IPS-18a (cell line): Measurements from ENCODE around the gene UBE2K.
"Not testable (repeated sequence)": the region's sequence is repeated elsewhere in the genome, so short reads cannot be mapped to it uniquely, and the experiment has no call there.

Experiments used
- H3K27ac ChIP-seq: one replicate; pipeline ENCODE4 v1.5.1; 2013; ENCODE audit warnings: low read length
- H3K27me3 ChIP-seq: one replicate; pipeline ENCODE4 v1.6.1; 2013; ENCODE audit warnings: mild to moderate bottlenecking, low read length; ENCODE audit not compliant: control insufficient read depth, insufficient read depth
- H3K36me3 ChIP-seq: one replicate; pipeline ENCODE4 v1.6.1; 2013; ENCODE audit warnings: low read depth, low read length; ENCODE audit not compliant: control insufficient read depth
- H3K4me1 ChIP-seq: one replicate; pipeline ENCODE4 v1.6.1; 2013; ENCODE audit warnings: low read depth, low read length; ENCODE audit not compliant: control insufficient read depth
- H3K4me3 ChIP-seq: one replicate; pipeline ENCODE4 v1.5.1; 2013; ENCODE audit warnings: low read length
- H3K9ac ChIP-seq: one replicate; pipeline ENCODE4 v1.6.1; 2013; ENCODE audit warnings: mild to moderate bottlenecking, low read length, moderate library complexity
- H3K9me3 ChIP-seq: one replicate; pipeline ENCODE4 v1.6.1; 2013; ENCODE audit warnings: low read depth, low read length; ENCODE audit not compliant: control insufficient read depth

UBE2K gene

DNA sequence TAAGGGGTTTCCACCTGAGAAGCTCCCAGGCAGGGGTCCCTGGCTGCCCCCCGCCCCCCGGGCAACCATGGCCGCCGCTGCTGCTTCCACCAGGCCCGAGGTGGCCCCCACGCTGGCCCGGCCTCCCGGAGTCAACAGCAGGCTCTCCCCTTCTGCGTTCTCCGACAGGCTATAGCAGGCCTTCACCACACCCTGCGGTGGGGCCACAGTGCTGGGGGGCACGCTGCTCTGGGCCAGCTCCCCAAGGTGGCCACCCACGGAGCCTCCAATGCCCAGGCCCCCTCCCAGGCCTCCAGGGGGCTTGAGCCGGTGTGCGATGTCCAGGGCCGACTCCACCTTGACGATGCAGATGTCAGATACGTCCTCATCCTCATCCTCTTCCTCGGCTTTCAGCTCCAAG lies 72.5 kb downstream of the UBE2K start:
- Histone ChIP-seq H3K36me3 (peaks cover 24% of the 10 kb centered on the region), H3K27ac (no peak overlapping the region), H3K4me3 (no peak overlapping the region), H3K9ac (no peak overlapping the region), H3K4me1 (no peaks in the 10 kb centered on the region), H3K9me3 (no peaks in the 10 kb centered on the region), H3K27me3 (no peaks in the 10 kb centered on the region)

DNA sequence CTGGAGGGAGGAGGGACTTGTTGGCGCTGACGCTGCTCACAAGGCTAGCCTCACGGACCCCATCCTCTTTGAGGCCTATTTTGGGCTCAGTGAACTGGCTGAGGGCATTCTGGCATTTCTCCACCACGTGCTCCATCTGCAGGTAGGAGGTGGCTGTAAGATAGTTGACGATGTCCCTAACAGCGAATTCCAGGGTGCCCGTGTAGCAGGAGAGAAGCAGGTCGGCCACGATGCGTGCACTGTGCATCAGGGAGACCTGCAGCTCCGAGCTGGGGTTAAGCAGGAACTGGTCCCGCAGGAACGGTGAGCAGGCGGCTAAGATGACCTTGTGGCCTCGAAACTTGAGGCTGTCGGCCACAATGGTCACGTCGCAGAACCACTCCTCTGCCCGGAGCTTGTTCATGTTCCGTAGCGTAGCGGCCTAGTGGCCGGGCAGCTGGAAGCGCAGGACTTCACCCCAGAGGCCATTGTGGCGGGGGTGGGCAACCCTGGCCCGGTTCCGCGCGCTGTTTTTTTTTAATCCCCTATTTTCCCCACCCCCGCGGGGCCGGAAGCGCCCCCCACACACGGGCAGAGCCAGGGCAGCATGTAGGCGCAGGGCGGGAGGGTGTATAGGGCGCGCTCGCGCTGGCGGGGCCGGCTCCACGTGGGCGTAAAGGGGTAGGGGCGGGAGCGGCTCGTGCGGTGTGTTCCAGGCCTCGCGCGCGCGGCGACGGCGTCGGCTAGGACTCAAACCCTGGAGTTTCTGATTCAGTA lies 73.2 kb downstream of the UBE2K start:
- H3K36me3 ChIP-seq: peaks cover 27% of the 10 kb centered on the region
- no peaks in the 10 kb centered on the region for H3K4me1 ChIP-seq

DNA sequence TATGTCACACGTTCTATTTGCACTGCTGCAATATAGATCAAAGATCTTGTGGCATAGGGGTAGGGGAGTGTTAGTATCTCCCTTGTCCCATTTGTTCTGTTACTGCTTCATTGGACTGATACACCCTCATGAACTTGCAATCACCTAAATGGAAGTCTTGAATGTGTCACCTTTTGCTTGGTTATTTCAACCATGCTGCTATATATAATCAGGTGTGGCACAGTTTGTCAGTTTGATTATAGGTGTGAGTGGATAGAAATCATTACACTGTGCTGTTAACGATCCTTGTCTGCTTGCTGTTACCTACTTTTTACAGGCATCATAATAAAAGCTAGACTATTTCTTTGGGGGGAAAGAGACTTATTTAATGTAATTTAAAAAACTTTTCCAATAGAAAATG lies 84.1 kb downstream of the UBE2K start:
- not testable (repeated sequence) for H3K27me3 ChIP-seq, H3K9me3 ChIP-seq, H3K4me1 ChIP-seq, H3K4me3 ChIP-seq, H3K27ac ChIP-seq, H3K9ac ChIP-seq
- peaks cover 29% of the 10 kb centered on the region for H3K36me3 ChIP-seq

More for the DNA sequence above, 73.2 kb downstream of the UBE2K start:
- no peaks in the 10 kb centered on the region for H3K9me3 ChIP-seq
- no peak overlapping the region for H3K4me3 ChIP-seq
- no peaks in the 10 kb centered on the region for H3K27me3 ChIP-seq
- H3K9ac ChIP-seq: no peak overlapping the region
- no peak overlapping the region for H3K27ac ChIP-seq

DNA sequence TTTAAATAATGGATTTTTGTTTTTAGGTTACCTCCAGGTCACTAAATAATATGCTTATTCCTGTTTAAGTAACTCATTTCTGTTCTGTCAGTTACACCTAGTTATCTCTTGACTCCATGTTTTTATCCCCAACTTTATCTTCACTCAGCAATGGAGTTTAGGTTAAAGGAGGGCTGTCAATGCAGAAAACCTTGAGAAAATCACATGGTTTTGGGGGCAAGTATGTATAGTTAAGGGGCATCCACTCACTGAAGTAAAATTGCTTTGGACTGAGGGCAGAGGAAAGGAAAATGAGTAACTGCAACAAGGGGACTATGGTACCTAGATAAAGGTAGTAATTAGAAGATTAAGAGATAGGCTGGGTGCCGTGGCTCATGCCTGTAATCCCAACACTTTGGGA lies 87.1 kb downstream of the UBE2K start:
- no peaks in the 10 kb centered on the region for H3K27me3 ChIP-seq
- H3K9ac ChIP-seq: no peak overlapping the region
- H3K4me1 ChIP-seq: no peaks in the 10 kb centered on the region
- no peak overlapping the region for H3K27ac ChIP-seq
- H3K4me3 ChIP-seq: no peak overlapping the region
- H3K36me3 ChIP-seq: peaks cover 3% of the 10 kb centered on the region
- no peaks in the 10 kb centered on the region for H3K9me3 ChIP-seq

DNA sequence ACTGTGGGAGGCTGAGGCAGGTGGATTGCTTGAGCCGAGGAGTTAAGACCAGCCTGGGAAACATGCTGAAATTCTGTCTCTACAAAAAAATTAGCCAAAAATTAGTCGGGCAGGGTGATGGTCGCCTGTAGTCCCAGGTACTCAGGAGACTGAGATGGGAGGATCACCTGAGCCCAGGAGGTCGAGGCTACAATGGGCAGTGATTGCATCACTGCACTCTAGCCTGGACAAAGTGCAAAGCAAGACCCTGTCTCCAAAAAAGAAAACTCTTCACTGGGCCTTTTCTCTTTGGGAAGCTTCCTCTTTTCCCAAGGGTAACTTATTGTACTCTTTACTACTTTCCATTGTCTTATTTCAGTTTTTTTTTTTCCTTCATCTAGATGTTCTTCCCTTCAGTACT lies 88.9 kb downstream of the UBE2K start:
- H3K27ac ChIP-seq: no peak overlapping the region
- no peaks in the 10 kb centered on the region for H3K27me3 ChIP-seq
- H3K9ac ChIP-seq: no peak overlapping the region
- H3K9me3 ChIP-seq: no peaks in the 10 kb centered on the region
- no peaks in the 10 kb centered on the region for H3K4me1 ChIP-seq
- no peak overlapping the region for H3K4me3 ChIP-seq
- no peaks in the 10 kb centered on the region for H3K36me3 ChIP-seq

DNA sequence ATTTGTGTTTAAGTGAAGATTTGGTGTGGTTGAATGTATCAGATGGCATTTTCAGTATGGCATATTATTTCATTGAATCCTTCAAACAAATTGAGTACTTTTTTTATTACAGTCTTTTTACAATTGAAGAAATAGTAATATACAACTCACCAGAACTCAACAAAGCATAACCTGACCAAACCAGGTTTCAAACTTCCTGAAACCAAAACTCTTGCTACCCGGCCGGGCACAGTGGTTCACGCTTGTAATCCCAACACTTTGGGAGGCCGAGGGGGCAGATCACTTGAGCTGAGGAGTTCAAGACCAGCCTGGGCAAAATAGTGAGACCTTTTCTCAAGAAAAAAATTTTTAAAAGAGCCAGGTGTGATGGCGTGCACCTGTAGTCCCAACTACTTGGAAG lies 94.2 kb downstream of the UBE2K start:
- H3K9me3 ChIP-seq: no peaks in the 10 kb centered on the region
- H3K4me3 ChIP-seq: no peak overlapping the region
- H3K27me3 ChIP-seq: no peaks in the 10 kb centered on the region
- no peak overlapping the region for H3K9ac ChIP-seq
- H3K4me1 ChIP-seq: no peaks in the 10 kb centered on the region
- no peak overlapping the region for H3K27ac ChIP-seq
- H3K36me3 ChIP-seq: no peaks in the 10 kb centered on the region

DNA sequence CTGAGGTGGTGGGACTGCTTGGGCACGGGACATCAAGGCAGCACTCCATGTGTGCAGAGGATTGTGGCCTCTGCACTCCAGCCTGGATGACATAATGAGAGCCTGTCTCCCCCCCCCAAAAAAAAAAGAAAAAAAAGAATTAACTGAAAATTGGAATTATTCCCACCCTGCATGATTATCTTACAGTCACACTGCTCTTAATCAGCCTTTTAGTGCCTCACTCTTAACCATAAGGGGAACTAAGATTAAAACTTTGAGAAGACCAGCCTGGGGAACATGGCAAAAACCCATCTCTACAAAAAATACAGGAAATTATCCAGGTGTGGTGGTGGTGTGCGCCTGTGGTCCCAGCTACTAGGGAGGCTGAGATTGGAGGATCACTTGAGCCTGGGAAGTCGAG lies 94.6 kb downstream of the UBE2K start:
- Histone ChIP-seq H3K4me3 (no peak overlapping the region), H3K9ac (no peak overlapping the region), H3K9me3 (no peaks in the 10 kb centered on the region), H3K27ac (no peak overlapping the region), H3K4me1 (no peaks in the 10 kb centered on the region), H3K36me3 (no peaks in the 10 kb centered on the region), H3K27me3 (no peaks in the 10 kb centered on the region)

DNA sequence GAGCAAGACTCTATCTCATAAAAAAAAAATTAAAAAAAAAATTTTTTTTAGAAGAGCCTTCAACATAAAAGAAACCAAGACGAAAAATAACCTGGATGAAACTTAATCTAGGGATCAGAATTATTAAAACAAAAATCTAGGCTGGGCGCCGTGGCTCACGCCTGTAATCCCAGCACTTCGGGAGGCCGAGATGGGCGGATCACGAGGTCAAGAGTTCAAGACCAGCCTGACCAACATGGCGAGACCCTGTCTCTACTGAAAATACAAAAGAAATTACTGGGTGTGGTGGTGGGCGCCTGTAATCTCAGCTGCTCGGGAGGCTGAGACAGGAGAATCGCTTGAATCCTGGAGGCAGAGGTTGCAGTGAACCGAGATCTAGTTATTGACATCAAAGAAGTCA lies 95.0 kb downstream of the UBE2K start:
- H3K27me3 ChIP-seq, H3K9ac ChIP-seq, H3K27ac ChIP-seq, H3K9me3 ChIP-seq, H3K4me3 ChIP-seq, H3K36me3 ChIP-seq, H3K4me1 ChIP-seq: not testable (repeated sequence)

DNA sequence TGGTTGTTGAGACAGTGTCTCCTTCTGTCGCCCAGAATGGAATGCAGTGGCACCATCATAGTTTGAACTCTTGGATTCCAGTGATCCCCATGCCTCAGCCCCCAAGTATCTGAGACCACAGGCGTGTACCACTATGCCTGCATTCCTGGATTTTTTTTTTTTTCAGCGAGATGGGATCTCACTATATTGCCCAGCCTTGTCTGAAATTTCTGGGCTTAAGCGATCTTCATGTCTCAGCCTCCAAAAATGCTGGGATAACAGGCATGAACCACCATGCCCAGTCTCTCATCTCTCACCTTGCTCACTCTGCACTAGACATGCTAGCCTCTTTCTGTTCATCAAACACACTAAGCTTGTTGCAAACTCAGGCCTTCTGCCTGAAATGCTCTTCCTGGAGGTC lies 104.1 kb downstream of the UBE2K start:
- H3K9me3 ChIP-seq: no peaks in the 10 kb centered on the region
- no peak overlapping the region for H3K4me3 ChIP-seq
- no peak overlapping the region for H3K9ac ChIP-seq
- no peaks in the 10 kb centered on the region for H3K36me3 ChIP-seq
- no peaks in the 10 kb centered on the region for H3K27me3 ChIP-seq
- H3K27ac ChIP-seq: no peak overlapping the region
- H3K4me1 ChIP-seq: no peaks in the 10 kb centered on the region

DNA sequence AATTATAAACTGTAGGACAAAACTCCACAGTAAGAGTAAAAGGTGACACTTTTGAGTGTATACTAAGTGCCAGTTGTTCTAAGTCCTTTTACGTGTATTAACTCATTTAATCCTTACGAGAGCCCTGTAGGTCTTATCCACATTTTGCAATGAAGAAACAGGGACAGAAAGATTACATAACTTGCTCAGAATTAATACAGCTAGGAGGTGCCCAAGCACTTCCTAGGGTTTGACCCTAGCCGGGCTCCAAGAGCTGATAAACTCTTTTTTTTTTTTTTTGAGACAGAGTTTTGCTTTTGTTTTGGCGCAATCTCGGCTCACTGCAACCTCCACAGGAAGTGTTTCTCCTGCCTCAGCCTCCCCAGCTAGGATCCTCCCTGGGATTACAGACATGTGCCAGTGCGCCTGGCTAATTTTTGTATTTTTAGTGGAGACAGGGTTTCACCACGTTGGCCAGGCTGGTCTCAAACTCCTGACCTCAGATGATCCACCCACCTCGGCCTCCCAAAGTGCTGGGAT lies 110.4 kb downstream of the UBE2K start:
- Histone ChIP-seq H3K4me1 (no peaks in the 10 kb centered on the region), H3K4me3 (no peak overlapping the region), H3K9me3 (no peaks in the 10 kb centered on the region), H3K27ac (no peak overlapping the region), H3K27me3 (no peaks in the 10 kb centered on the region), H3K36me3 (no peaks in the 10 kb centered on the region), H3K9ac (no peak overlapping the region)

DNA sequence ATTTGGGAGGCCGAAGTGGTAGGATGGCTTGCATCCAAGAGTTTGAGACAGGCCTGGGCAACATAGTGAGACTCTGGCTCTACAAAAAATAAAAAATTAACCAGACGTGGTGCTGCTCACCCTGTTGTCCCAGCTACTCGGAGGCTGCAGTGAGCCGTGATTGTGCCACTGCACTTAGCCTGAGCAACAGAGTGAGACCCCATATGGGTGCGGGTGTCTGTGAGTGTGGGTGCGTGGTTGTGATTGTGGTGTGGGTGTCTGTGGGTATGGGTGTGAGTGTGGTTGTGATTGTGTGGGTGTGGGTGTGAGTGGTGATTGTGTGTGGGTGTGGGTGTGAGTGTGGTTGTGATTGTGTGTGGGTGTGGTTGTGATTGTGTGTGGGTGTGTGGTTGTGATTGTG lies 114.6 kb downstream of the UBE2K start:
- Histone ChIP-seq H3K36me3 (no peaks in the 10 kb centered on the region), H3K27me3 (no peaks in the 10 kb centered on the region), H3K27ac (no peak overlapping the region), H3K9me3 (no peaks in the 10 kb centered on the region), H3K9ac (no peak overlapping the region), H3K4me1 (no peaks in the 10 kb centered on the region), H3K4me3 (no peak overlapping the region)

DNA sequence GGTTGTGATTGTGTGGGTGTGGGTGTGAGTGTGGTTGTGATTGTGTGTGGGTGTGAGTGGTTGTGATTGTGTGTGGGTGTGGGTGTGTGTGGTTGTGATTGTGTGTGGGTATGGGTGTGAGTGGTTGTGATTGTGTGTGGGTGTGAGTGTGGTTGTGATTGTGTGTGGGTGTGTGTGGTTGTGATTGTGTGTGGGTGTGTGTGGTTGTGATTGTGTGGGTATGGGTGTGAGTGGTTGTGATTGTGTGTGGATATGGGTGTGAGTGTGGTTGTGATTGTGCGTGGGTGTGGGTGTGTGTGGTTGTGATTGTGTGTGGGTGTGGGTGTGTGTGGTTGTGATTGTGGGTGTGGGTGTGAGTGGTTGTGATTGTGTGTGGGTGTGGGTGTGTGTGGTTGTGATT lies 115.1 kb downstream of the UBE2K start:
- H3K27me3 ChIP-seq, H3K4me3 ChIP-seq, H3K4me1 ChIP-seq: not testable (repeated sequence)

More for the DNA sequence above, 115.1 kb downstream of the UBE2K start:
- not testable (repeated sequence) for H3K27ac ChIP-seq, H3K9me3 ChIP-seq, H3K36me3 ChIP-seq, H3K9ac ChIP-seq
